DND-41 (cell line): Measurements from ENCODE around the gene SH3RF3.

ENCODE experiments used
- ATAC-seq: fragments of 200-7000 bp; cut with Tn5 transposase; 3 replicates; pipeline ENCODE4 v1.9.1; 2021; ENCODE audit warnings: low read depth; ENCODE audit not compliant: insufficient read depth
- DNase-seq: peaks from one replicate; pipeline ENCODE4 v3.0.0-alpha.2; 2020
- H2AFZ ChIP-seq: 2 replicates; pipeline ENCODE4 v1.6.0; 2012; ENCODE audit warnings: low read depth, low read length
- H3K27ac ChIP-seq: 2 replicates; pipeline ENCODE4 v1.5.1; 2012; ENCODE audit warnings: low read length, inconsistent platforms
- H3K27me3 ChIP-seq: fragments of 200-600 bp; sonication (generic); 2 replicates; pipeline ENCODE4 v1.6.0; 2012; ENCODE audit warnings: low read length, mild to moderate bottlenecking, inconsistent platforms; ENCODE audit not compliant: insufficient read depth, poor library complexity
- H3K36me3 ChIP-seq: 2 replicates; pipeline ENCODE4 v1.5.1; 2012; ENCODE audit warnings: low read length, inconsistent platforms; ENCODE audit not compliant: insufficient read depth
- H3K4me1 ChIP-seq: 2 replicates; pipeline ENCODE4 v1.5.1; 2012; ENCODE audit warnings: mild to moderate bottlenecking, low read length; ENCODE audit not compliant: insufficient read depth
- H3K4me2 ChIP-seq: 2 replicates; pipeline ENCODE4 v1.6.0; 2012; ENCODE audit warnings: mild to moderate bottlenecking, moderate library complexity, low read length, inconsistent platforms; ENCODE audit not compliant: insufficient read depth
- H3K4me3 ChIP-seq, 2 experiments: fragments of 200-600 bp in 1 of 2; shearing (Covaris generic) in 1 of 2; 2 replicates each; pipeline ENCODE4 v1.5.1; 2012 to 2016; ENCODE audit warnings: inconsistent platforms in 2 of 2, low read length in 2 of 2, mild to moderate bottlenecking in 2 of 2, low read depth in 1 of 2, moderate library complexity in 1 of 2
- H3K79me2 ChIP-seq: 2 replicates; pipeline ENCODE4 v1.6.0; 2012; ENCODE audit warnings: low read length, inconsistent platforms; ENCODE audit not compliant: insufficient read depth
- H3K9ac ChIP-seq: 2 replicates; pipeline ENCODE4 v1.6.0; 2012; ENCODE audit warnings: low read depth, mild to moderate bottlenecking, inconsistent platforms, low read length, moderate library complexity
- H3K9me3 ChIP-seq: 2 replicates; pipeline ENCODE4 v1.5.1; 2012; ENCODE audit warnings: low read length, moderate library complexity, mild to moderate bottlenecking, inconsistent platforms; ENCODE audit not compliant: insufficient read depth, severe bottlenecking
- H4K20me1 ChIP-seq: 2 replicates; pipeline ENCODE4 v1.6.0; 2012; ENCODE audit warnings: low read length; ENCODE audit not compliant: insufficient read depth
- EZH2 ChIP-seq: IDR thresholded peaks from 3 replicates; pipeline ENCODE4 v1.6.1; 2012; ENCODE audit warnings: borderline replicate concordance, low read depth, mild to moderate bottlenecking, moderate library complexity, low read length, inconsistent platforms; ENCODE audit not compliant: severe bottlenecking
- TF ChIP-seq, protein P1 (sequence below): IDR thresholded peaks from 2 replicates; pipeline ENCODE4 v1.5.1; 2012; ENCODE audit warnings: borderline replicate concordance, low read length, moderate library complexity, mild to moderate bottlenecking; ENCODE audit not compliant: poor library complexity, severe bottlenecking; ENCODE audit errors: extremely low read depth

SH3RF3 gene

DNA sequence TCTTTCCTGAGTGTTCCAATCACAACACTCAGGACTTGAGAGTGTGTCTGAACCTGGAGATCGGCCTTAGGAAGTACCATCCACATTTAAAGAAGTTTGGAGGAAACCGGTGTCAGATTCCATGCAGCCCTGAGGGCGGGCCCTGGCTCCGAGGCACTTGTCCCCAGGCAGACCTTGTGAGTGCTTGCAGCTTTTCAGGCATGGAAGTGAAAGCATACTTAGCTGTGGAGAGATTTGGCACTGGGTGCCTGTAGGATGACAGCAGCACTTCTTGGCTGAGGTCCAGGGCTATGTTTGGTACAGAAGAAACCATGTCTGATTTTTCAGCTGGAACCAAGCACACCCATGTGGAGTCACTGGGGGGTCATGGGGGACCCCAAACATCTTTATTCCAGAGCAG, 253.9 kb downstream of the SH3RF3 start:
- H3K36me3 ChIP-seq = no peaks in the 10 kb centered on the region
- no peaks in the 10 kb centered on the region for H3K9me3 ChIP-seq
- H3K4me1 ChIP-seq = no peaks in the 10 kb centered on the region
- no peaks in the 10 kb centered on the region; the same call in 1 of the 2 replicates for H4K20me1 ChIP-seq
- no peak for ATAC-seq
- H3K4me3 ChIP-seq = no peak overlapping the region
- H3K27me3 ChIP-seq = peaks cover 3% of the 10 kb centered on the region
- DNase-seq = no peak
- TF ChIP-seq, protein P1, sequence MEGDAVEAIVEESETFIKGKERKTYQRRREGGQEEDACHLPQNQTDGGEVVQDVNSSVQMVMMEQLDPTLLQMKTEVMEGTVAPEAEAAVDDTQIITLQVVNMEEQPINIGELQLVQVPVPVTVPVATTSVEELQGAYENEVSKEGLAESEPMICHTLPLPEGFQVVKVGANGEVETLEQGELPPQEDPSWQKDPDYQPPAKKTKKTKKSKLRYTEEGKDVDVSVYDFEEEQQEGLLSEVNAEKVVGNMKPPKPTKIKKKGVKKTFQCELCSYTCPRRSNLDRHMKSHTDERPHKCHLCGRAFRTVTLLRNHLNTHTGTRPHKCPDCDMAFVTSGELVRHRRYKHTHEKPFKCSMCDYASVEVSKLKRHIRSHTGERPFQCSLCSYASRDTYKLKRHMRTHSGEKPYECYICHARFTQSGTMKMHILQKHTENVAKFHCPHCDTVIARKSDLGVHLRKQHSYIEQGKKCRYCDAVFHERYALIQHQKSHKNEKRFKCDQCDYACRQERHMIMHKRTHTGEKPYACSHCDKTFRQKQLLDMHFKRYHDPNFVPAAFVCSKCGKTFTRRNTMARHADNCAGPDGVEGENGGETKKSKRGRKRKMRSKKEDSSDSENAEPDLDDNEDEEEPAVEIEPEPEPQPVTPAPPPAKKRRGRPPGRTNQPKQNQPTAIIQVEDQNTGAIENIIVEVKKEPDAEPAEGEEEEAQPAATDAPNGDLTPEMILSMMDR = no peak
- TF ChIP-seq EZH2 = no peak
- no peak overlapping the region for H3K27ac ChIP-seq
- no peaks in the 10 kb centered on the region for H3K79me2 ChIP-seq
- H3K9ac ChIP-seq = no peak overlapping the region
- no peak overlapping the region for H3K4me2 ChIP-seq
- H2AFZ ChIP-seq = no peak overlapping the region

DNA sequence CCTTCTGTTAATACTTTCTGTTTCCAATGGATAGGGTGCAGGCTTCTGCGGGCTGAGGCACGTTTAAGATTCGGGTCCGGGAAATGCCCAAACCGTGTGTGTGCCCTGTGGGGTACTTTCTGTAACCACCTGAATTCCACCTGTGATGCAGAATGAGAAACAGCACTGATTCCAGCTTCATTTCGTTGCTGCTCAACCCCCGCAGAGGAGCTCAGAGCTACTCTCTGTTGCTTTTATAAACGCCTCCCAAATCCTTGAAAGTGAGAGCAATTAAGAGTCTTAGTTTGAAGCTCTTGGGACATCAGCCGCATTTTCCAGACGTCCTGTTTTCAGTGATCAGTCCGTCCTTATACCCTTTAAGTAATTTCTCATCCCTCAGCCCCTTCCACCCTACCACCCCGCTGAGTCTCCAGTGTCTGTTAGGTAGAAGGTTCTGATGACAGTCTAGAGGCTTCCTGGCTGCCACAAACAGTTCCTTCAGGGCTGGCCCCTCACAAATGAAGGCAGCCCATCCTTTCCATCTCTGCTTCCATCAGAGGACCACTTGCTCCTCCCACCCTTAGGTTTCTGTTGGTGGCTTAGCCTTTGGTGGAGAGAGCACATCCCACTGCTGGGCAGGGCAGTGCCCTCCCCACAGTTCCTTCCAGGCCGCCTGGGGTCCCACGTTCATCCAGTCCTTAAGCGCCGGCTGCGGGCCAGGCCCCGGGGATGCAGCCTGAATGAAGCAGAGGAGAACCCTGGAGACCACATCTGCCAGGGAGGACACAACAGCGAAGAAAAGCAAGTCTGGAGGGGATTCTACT, 254.7 kb downstream of the SH3RF3 start:
- H4K20me1 ChIP-seq = no peaks in the 10 kb centered on the region
- H3K36me3 ChIP-seq = no peaks in the 10 kb centered on the region
- H3K9ac ChIP-seq = no peak overlapping the region
- H2AFZ ChIP-seq = no peak overlapping the region
- H3K9me3 ChIP-seq = no peaks in the 10 kb centered on the region
- no peaks in the 10 kb centered on the region for H3K27me3 ChIP-seq
- no peaks in the 10 kb centered on the region for H3K79me2 ChIP-seq
- no peak overlapping the region for H3K27ac ChIP-seq
- DNase-seq (no peak), ATAC-seq (no peak)
- no peaks in the 10 kb centered on the region for H3K4me1 ChIP-seq
- no peak overlapping the region for H3K4me3 ChIP-seq
- no peak overlapping the region for H3K4me2 ChIP-seq
- TF ChIP-seq, protein P1 = no peak
- TF ChIP-seq EZH2 = no peak

DNA sequence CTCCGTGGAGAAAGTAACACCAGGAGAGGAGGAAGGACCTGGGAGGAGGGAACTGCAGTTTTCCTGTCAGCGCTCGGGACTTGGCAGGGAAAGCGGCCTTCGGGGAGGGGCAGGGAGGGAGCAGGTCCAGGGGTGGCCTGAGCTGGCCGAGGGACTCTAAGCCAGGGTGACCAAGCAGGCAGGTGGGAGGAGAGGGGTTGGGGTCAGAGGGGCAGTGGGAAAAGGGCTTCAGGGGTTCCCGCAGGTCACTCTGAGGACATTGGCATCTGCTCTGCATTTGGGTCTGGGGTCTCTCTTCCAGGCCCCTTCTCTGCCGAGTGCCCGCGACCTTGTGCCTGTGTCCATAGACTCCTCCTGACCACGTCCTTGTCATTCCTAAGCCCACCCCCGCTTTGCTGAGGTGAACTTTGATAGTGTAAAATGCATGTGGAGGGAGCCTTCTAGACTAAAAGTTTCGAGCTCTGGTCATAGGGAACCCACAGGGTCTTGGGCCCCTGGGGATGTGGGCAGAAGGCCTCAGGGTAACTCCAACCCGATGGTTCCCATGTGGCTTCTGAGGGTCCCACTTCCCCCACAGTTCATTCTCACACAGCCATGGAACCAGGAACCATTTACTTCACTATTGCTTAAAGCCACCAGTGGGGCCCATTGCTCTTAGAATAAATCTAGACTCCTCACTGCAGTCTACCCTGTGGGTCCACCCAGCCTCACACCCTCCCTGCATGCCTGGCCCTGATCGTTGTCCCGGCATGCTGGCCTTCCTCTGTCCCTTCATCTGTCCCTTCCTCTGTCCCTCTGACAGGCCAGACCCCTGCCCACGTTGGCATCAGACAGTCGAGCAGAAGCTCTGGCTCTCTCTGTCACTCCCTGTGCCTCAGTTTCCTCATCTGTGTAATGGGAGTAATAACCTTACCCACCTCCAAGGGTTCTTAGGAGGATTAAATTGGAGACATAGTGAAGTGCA, 255.6 kb downstream of the SH3RF3 start:
- Histone ChIP-seq H2AFZ (no peak overlapping the region), H3K79me2 (no peaks in the 10 kb centered on the region), H3K4me1 (no peaks in the 10 kb centered on the region), H3K4me2 (no peak overlapping the region), H3K9me3 (no peaks in the 10 kb centered on the region), H3K36me3 (no peaks in the 10 kb centered on the region), H3K9ac (no peak overlapping the region), H4K20me1 (no peaks in the 10 kb centered on the region), H3K27me3 (no peaks in the 10 kb centered on the region), H3K4me3 (no peak overlapping the region), H3K27ac (no peak overlapping the region)
- no peak for DNase-seq
- ATAC-seq = no peak
- TF ChIP-seq, protein P1 = no peak
- TF ChIP-seq EZH2 = no peak
